Progenitor cell of endocrine pancreas (in vitro differentiated cells): ENCODE results near the gene WDR44. TPM values are rescaled to one million over a fixed set of nuclear protein-coding genes. Genes with fewer than 3 reads are reported as not detected.

ENCODE experiments used
- DNase-seq: peaks from one replicate; pipeline ENCODE4 v3.0.0; 2021; ENCODE audit warnings: low spot score; ENCODE audit not compliant: unreplicated experiment
- H3K27ac Mint-ChIP-seq: 2 replicates; pipeline ENCODE4 v1.8.0; 2021; ENCODE audit warnings: mild to moderate bottlenecking, moderate library complexity, mixed read lengths
- H3K27me3 Mint-ChIP-seq: 2 replicates; pipeline ENCODE4 v1.8.0; 2021; ENCODE audit warnings: mixed read lengths
- H3K36me3 Mint-ChIP-seq: 2 replicates; pipeline ENCODE4 v1.8.0; 2022; ENCODE audit warnings: mixed read lengths; ENCODE audit not compliant: insufficient read depth
- H3K4me1 Mint-ChIP-seq: 2 replicates; pipeline ENCODE4 v1.8.0; 2021; ENCODE audit warnings: low read depth, mixed read lengths
- H3K4me3 Mint-ChIP-seq: 2 replicates; pipeline ENCODE4 v1.8.0; 2021; ENCODE audit warnings: low read depth, mild to moderate bottlenecking, moderate library complexity, mixed read lengths
- H3K9me3 Mint-ChIP-seq: 2 replicates; pipeline ENCODE4 v1.8.0; 2021; ENCODE audit warnings: low read depth, mixed read lengths
- CTCF ChIP-seq: fragments of 200-600 bp; sonication (generic); IDR thresholded peaks from one replicate; pipeline ENCODE4 v1.5.0; 2021; ENCODE audit warnings: antibody characterized with exemption, mild to moderate bottlenecking; ENCODE audit not compliant: unreplicated experiment
- total RNA-seq: library from RNA; stranded (reverse); gene quantifications from 2 replicates; pipeline ENCODE4 v1.2.1, GENCODE V29; 2021

Gene WDR44
- total RNA-seq, 1 donor from 2014 or later = 11.8 TPM

GRCh38 chrX:118493016-118493415 lies 147.1 kb downstream of the WDR44 start:
- peaks cover 3% of the 10 kb centered on the region for H3K27me3 Mint-ChIP-seq
- no peak overlapping the region for H3K27ac Mint-ChIP-seq
- peaks cover 6% of the 10 kb centered on the region for H3K9me3 Mint-ChIP-seq
- H3K36me3 Mint-ChIP-seq = no peaks in the 10 kb centered on the region
- no peak overlapping the region for H3K4me3 Mint-ChIP-seq
- H3K4me1 Mint-ChIP-seq = peaks cover 10% of the 10 kb centered on the region
- TF ChIP-seq CTCF = no peak
- no peak for DNase-seq

GRCh38 chrX:118493653-118494297 lies 147.9 kb downstream of the WDR44 start:
- no peak for TF ChIP-seq CTCF
- DNase-seq = no peak
- no peak overlapping the region for H3K27ac Mint-ChIP-seq
- no peak overlapping the region for H3K4me3 Mint-ChIP-seq
- H3K27me3 Mint-ChIP-seq = peaks cover 3% of the 10 kb centered on the region
- peaks cover 10% of the 10 kb centered on the region for H3K4me1 Mint-ChIP-seq
- peaks cover 6% of the 10 kb centered on the region for H3K9me3 Mint-ChIP-seq
- H3K36me3 Mint-ChIP-seq = no peaks in the 10 kb centered on the region

- peaks cover 3% of the 10 kb centered on the region for H3K27me3 Mint-ChIP-seq
- H3K4me1 Mint-ChIP-seq = peaks cover 16% of the 10 kb centered on the region
- H3K9me3 Mint-ChIP-seq = peaks cover 6% of the 10 kb centered on the region
- H3K4me3 Mint-ChIP-seq = peak within 1 kb of the TSS; percentile 74
- TF ChIP-seq CTCF = no peak
- H3K27ac Mint-ChIP-seq = peak within 1 kb of the TSS; percentile 62
- peak; percentile 35 for DNase-seq
- H3K36me3 Mint-ChIP-seq = no peaks in the 10 kb centered on the region
Measured at GRCh38 chrX:118495061-118495921, 149.4 kb downstream of the WDR44 start, which contains the start of gene DOCK11. TSS of gene DOCK11 (plus strand) at chrX:118495815. CDS start at chrX:118495972, 157 bp downstream.

DNA sequence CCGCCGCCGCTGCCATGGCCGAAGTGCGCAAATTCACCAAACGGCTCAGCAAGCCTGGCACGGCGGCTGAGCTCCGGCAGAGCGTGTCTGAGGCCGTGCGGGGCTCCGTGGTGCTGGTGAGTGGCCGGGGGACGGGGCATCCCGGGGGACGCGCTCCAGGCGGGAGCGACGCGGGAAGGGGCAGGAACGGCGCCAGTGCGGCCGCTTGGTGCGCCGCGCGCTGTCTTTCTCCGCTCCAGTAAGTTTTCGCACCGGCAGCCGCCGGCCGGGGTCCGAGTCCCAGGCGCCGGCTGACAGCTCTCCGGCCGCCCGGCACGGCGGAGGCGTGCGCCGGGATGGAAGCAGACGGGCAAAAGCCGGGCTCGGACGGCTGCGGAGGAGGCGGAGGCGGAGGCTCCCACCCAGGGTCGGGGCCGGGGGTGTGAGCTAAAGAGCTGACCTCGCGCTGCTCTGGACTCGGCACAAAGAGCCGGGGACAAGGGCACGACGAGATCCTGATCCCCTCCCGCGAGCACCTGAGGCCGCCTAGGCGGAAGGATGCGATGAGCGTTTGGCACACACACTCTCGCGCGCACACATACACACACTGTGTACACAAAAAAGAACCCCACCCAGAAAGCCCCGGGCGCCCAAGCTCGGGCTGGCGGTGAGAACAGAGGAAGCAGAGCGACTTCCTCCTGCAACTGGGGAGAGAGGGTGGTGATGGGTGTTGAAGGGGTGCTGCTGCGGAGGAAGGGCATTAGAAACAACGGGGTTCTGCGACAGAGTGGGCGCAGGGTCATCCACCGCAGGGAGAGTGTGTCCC lies 150.3 kb downstream of the WDR44 start:
- H3K27me3 Mint-ChIP-seq = peaks cover 3% of the 10 kb centered on the region
- peak overlapping the region; percentile 29 for H3K27ac Mint-ChIP-seq
- peak overlapping the region; percentile 71 for H3K4me3 Mint-ChIP-seq
- H3K9me3 Mint-ChIP-seq = peaks cover 4% of the 10 kb centered on the region
- TF ChIP-seq CTCF = no peak
- peaks cover 16% of the 10 kb centered on the region for H3K4me1 Mint-ChIP-seq
- H3K36me3 Mint-ChIP-seq = no peaks in the 10 kb centered on the region
- peak; percentile 9 for DNase-seq

GRCh38 chrX:118496763-118497079 lies 150.8 kb downstream of the WDR44 start:
- peaks cover 3% of the 10 kb centered on the region for H3K9me3 Mint-ChIP-seq
- peak overlapping the region; percentile 29 for H3K27ac Mint-ChIP-seq
- H3K4me3 Mint-ChIP-seq = peak overlapping the region; percentile 71
- TF ChIP-seq CTCF = no peak
- peaks cover 3% of the 10 kb centered on the region for H3K27me3 Mint-ChIP-seq
- peaks cover 16% of the 10 kb centered on the region for H3K4me1 Mint-ChIP-seq
- no peak for DNase-seq
- no peaks in the 10 kb centered on the region for H3K36me3 Mint-ChIP-seq
